Smooth muscle cell (in vitro differentiated cells): ENCODE data around the gene MAP3K5. TPM values are rescaled to one million over a fixed set of nuclear protein-coding genes. Genes with fewer than 3 reads are reported as not detected.
"Not testable (repeated sequence)": the region's sequence is repeated elsewhere in the genome, so short reads cannot be mapped to it uniquely, and the experiment has no call there.

Experiments
- DNase-seq: peaks from one replicate; lab custom pipeline; 2025; ENCODE audit not compliant: unreplicated experiment; lab: John Stamatoyannopoulos, UW
- H2AFZ ChIP-seq: fragments of 200-600 bp; sonication (generic); 2 replicates; pipeline ENCODE4 v1.6.0; 2016; ENCODE audit warnings: antibody characterized with exemption, low read depth, mild to moderate bottlenecking
- H3F3A ChIP-seq: fragments of 200-600 bp; sonication (generic); 2 replicates; pipeline ENCODE4 v1.6.0; 2017; ENCODE audit warnings: antibody characterized with exemption, low read depth
- H3K27ac ChIP-seq: fragments of 200-600 bp; sonication (generic); 2 replicates; pipeline ENCODE4 v1.5.1; 2016; ENCODE audit warnings: low read depth, mild to moderate bottlenecking
- H3K27me3 ChIP-seq: fragments of 200-600 bp; sonication (generic); 2 replicates; pipeline ENCODE4 v1.6.1; 2016; ENCODE audit warnings: low read depth, mild to moderate bottlenecking
- H3K36me3 ChIP-seq: fragments of 200-600 bp; sonication (generic); 2 replicates; pipeline ENCODE4 v1.5.1; 2016; ENCODE audit warnings: low read depth
- H3K4me1 ChIP-seq: fragments of 200-600 bp; sonication (generic); 2 replicates; pipeline ENCODE4 v1.5.1; 2016; ENCODE audit warnings: low read depth
- H3K4me2 ChIP-seq: fragments of 200-600 bp; sonication (generic); 2 replicates; pipeline ENCODE4 v1.6.0; 2016; ENCODE audit warnings: mild to moderate bottlenecking
- H3K4me3 ChIP-seq: fragments of 200-600 bp; sonication (generic); 2 replicates; pipeline ENCODE4 v1.5.1; 2016; ENCODE audit warnings: mild to moderate bottlenecking
- H3K79me2 ChIP-seq: fragments of 200-600 bp; sonication (generic); 2 replicates; pipeline ENCODE4 v1.6.0; 2016; ENCODE audit warnings: low read depth, mild to moderate bottlenecking
- H3K9ac ChIP-seq: fragments of 200-600 bp; sonication (generic); 2 replicates; pipeline ENCODE4 v1.6.0; 2016; ENCODE audit warnings: low read depth
- H3K9me3 ChIP-seq: fragments of 200-600 bp; sonication (generic); replicated peaks from 2 replicates; pipeline ENCODE4 v1.5.1; 2016; ENCODE audit warnings: low read depth
- H4K20me1 ChIP-seq: fragments of 200-600 bp; sonication (generic); 2 replicates; pipeline ENCODE4 v1.6.0; 2016; ENCODE audit warnings: low read depth
- WGBS: methylation state at CpG from one replicate; pipeline ENCODE4 v1.1.7; 2016; ENCODE audit warnings: low lambda C conversion rate; 5-methylcytosine and 5-hydroxymethylcytosine counted together
- polyA plus RNA-seq: library from polyadenylated mRNA; unstranded; fragments of >200 nt; fragmentation: Nextera tagmentation; extraction: Ambion mirVana; gene quantifications from 2 replicates; pipeline ENCODE4 v1.2.1, GENCODE V29; 2016
- total RNA-seq: library from RNA; depleted of rRNA; stranded (reverse); fragments of >200 nt; gene quantifications from 2 replicates; pipeline ENCODE4 v1.2.3, GENCODE V29; 2014
- TF ChIP-seq, protein P1 (sequence below): fragments of 200-600 bp; sonication (generic); IDR thresholded peaks from 2 replicates; pipeline ENCODE4 v1.5.1; 2017; ENCODE audit warnings: borderline replicate concordance, mild to moderate bottlenecking, antibody characterized with exemption; ENCODE audit not compliant: insufficient read depth, poor library complexity, severe bottlenecking

The MAP3K5 gene
- total and polyA plus RNA-seq, 2 experiments from 2014 or later, result 0.93 to 2.1 TPM

- H4K20me1 ChIP-seq, result no peaks in the 10 kb centered on the region
- no peak overlapping the region for H3K4me3 ChIP-seq
- TF ChIP-seq, protein P1, sequence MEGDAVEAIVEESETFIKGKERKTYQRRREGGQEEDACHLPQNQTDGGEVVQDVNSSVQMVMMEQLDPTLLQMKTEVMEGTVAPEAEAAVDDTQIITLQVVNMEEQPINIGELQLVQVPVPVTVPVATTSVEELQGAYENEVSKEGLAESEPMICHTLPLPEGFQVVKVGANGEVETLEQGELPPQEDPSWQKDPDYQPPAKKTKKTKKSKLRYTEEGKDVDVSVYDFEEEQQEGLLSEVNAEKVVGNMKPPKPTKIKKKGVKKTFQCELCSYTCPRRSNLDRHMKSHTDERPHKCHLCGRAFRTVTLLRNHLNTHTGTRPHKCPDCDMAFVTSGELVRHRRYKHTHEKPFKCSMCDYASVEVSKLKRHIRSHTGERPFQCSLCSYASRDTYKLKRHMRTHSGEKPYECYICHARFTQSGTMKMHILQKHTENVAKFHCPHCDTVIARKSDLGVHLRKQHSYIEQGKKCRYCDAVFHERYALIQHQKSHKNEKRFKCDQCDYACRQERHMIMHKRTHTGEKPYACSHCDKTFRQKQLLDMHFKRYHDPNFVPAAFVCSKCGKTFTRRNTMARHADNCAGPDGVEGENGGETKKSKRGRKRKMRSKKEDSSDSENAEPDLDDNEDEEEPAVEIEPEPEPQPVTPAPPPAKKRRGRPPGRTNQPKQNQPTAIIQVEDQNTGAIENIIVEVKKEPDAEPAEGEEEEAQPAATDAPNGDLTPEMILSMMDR, result no peak
- no peak for DNase-seq
- no peaks in the 10 kb centered on the region for H3K9me3 ChIP-seq
- no peak overlapping the region for H2AFZ ChIP-seq
- no peaks in the 10 kb centered on the region for H3K79me2 ChIP-seq
- H3K27ac ChIP-seq, result no peak overlapping the region
- H3K4me2 ChIP-seq, result no peak overlapping the region
- H3K9ac ChIP-seq, result no peak overlapping the region
- no peaks in the 10 kb centered on the region for H3K36me3 ChIP-seq
- H3K4me1 ChIP-seq, result no peaks in the 10 kb centered on the region
- no peaks in the 10 kb centered on the region for H3F3A ChIP-seq
- 78% methylated on average over 9 of the region's 9 CpGs for WGBS
- peaks cover 8% of the 10 kb centered on the region for H3K27me3 ChIP-seq
Measured at GRCh38 chr6:136761227-136761922, 30.9 kb downstream of the MAP3K5 start.

GRCh38 chr6:136760781-136761180 lies 31.5 kb downstream of the MAP3K5 start:
- not testable (repeated sequence) for H3K4me1 ChIP-seq, H3K79me2 ChIP-seq, H3K36me3 ChIP-seq, H3K9me3 ChIP-seq, H2AFZ ChIP-seq, DNase-seq, H3K27ac ChIP-seq, H3K27me3 ChIP-seq, H3K9ac ChIP-seq, H3K4me3 ChIP-seq, H3F3A ChIP-seq, H3K4me2 ChIP-seq, H4K20me1 ChIP-seq
- 86% methylated on average over 5 of the region's 5 CpGs for WGBS

DNA sequence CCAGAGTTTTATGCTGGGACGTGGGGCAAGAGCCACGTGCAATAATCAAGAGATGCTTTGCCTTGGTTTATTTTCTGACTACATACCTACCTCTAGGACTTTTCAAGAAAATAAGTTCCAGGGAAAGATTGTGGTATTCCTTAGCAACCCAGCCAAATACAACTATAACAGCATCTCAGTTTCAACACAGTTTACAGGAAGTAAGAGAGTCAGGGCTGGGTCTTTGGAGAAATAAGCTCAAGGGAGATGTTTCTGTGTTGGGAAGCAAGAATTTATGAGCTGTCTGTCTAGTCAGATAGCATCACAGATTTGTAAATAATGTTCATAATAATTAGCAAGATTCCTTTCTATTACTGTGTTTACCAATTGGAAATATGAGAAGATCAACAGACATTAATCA lies 35.1 kb downstream of the MAP3K5 start:
- Histone ChIP-seq H3K27ac (no peak overlapping the region), H3K36me3 (no peaks in the 10 kb centered on the region), H2AFZ (no peak overlapping the region), H3F3A (no peaks in the 10 kb centered on the region), H3K27me3 (peaks cover 9% of the 10 kb centered on the region), H3K79me2 (no peaks in the 10 kb centered on the region), H4K20me1 (no peaks in the 10 kb centered on the region), H3K4me2 (no peak overlapping the region), H3K4me3 (no peak overlapping the region), H3K4me1 (no peaks in the 10 kb centered on the region), H3K9me3 (no peaks in the 10 kb centered on the region), H3K9ac (no peak overlapping the region)
- no peak for DNase-seq
- WGBS, result 92% methylated on average over 2 of the region's 2 CpGs
- TF ChIP-seq, protein P1, result no peak

- TF ChIP-seq, protein P1, result no peak
- H3K36me3 ChIP-seq, result no peaks in the 10 kb centered on the region
- H3K27me3 ChIP-seq, result peaks cover 9% of the 10 kb centered on the region
- no peak overlapping the region for H3K4me2 ChIP-seq
- no peaks in the 10 kb centered on the region for H3K79me2 ChIP-seq
- 80% methylated on average over 7 of the region's 7 CpGs for whole genome bisulfite sequencing
- no peaks in the 10 kb centered on the region for H3K4me1 ChIP-seq
- H3K9ac ChIP-seq, result no peak overlapping the region
- no peaks in the 10 kb centered on the region for H3F3A ChIP-seq
- no peak for DNase-seq
- no peak overlapping the region for H2AFZ ChIP-seq
- no peaks in the 10 kb centered on the region for H3K9me3 ChIP-seq
- no peak overlapping the region for H3K4me3 ChIP-seq
- no peaks in the 10 kb centered on the region for H4K20me1 ChIP-seq
- H3K27ac ChIP-seq, result no peak overlapping the region
Measured at GRCh38 chr6:136754820-136755219, 37.5 kb downstream of the MAP3K5 start.
